Activated T-helper 1 cell treated with anti-CD3 and anti-CD28 coated beads, Interleukin-12 subunit alpha, Interleukin-12 subunit beta, Interleukin-2, Interleukin-4 antibody, amounts not matched to agents 30 ng/mL and 10 ng/mL and 1 ng/mL, durations not matched to agents 14 hours and 24 hours and 36 hours (primary cell): ENCODE data around the gene DGKG. TPM values are rescaled to one million over a fixed set of nuclear protein-coding genes. Genes with fewer than 3 reads are reported as not detected.

Source experiments
- DNase-seq: peaks from one replicate; pipeline ENCODE4 v3.0.0; 2021; ENCODE audit warnings: low spot score
- H3K27ac Mint-ChIP-seq: one replicate; pipeline ENCODE4 v1.8.0; 2021; ENCODE audit warnings: mild to moderate bottlenecking, mixed read lengths
- H3K27me3 Mint-ChIP-seq: one replicate; pipeline ENCODE4 v1.8.0; 2022; ENCODE audit warnings: mild to moderate bottlenecking, moderate library complexity, mixed read lengths; ENCODE audit not compliant: insufficient read depth
- H3K36me3 Mint-ChIP-seq: one replicate; pipeline ENCODE4 v1.8.0; 2021; ENCODE audit warnings: low read depth, mixed read lengths
- H3K4me1 Mint-ChIP-seq: one replicate; pipeline ENCODE4 v1.8.0; 2021; ENCODE audit warnings: low read depth, mixed read lengths
- H3K4me3 Mint-ChIP-seq: one replicate; pipeline ENCODE4 v1.8.0; 2021; ENCODE audit warnings: mild to moderate bottlenecking, moderate library complexity, mixed read lengths
- H3K9me3 Mint-ChIP-seq: one replicate; pipeline ENCODE4 v1.8.0; 2021; ENCODE audit warnings: mixed read lengths
- intact Hi-C: fragments of 100-400 bp; cut with micrococcal nuclease; formaldehyde crosslinking; loops from one replicate; pipeline ENCODE4 v1.15.1; 2024
- total RNA-seq: library from RNA; stranded (reverse); gene quantifications from 2 replicates; pipeline ENCODE4 v1.2.3, GENCODE V29; 2022

Gene DGKG
- total RNA-seq, 1 donor from 2014 or later: 0.26 TPM

DNA sequence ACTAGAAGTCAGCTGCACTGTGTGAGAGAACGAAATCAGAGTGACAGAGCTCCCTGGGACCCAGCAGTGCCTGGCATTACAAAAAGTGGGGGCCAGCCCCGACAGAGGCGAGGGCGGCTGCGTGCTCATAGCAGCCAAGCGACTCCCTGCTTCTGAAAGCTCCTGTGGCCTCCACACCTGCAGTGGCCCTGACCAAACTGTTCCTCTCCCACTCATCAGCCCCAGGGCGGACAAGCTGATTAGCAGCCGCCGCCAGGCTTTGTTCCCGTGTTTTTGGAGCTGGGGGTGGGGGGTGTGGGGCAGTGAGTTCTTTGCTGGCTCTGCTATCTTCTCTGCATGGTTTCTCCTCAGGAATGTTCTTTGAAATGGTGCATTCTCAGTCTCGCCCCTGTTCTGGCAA lies 58.1 kb downstream of the DGKG start:
- H3K27ac Mint-ChIP-seq: no peak overlapping the region
- no peak overlapping the region for H3K4me3 Mint-ChIP-seq
- peaks cover 1% of the 10 kb centered on the region for H3K27me3 Mint-ChIP-seq
- no peaks in the 10 kb centered on the region for H3K9me3 Mint-ChIP-seq
- H3K36me3 Mint-ChIP-seq: no peaks in the 10 kb centered on the region
- no peak for DNase-seq
- intact Hi-C loops: no loop called here
- H3K4me1 Mint-ChIP-seq: no peaks in the 10 kb centered on the region

DNA sequence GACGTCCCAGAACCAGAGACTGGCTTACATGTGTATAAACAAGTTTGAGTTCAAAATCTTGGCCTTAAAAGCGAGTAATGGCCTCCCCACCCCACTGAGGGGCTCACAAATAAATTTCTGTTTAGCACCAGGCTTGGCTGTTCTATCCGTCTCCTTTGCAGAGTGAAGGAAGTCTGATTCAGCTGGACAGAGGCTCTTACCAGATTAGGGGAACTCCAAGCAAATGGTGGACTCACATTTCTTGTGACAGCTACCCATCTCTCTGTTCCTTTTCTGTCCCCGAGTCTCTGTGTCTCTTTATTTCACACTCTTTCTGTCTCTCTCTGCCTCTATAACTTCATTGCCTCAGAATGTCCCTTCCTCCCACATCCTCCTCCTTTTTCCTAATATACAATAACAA lies 62.7 kb downstream of the DGKG start:
- Mint-ChIP-seq H3K4me1 (no peaks in the 10 kb centered on the region), H3K27ac (no peak overlapping the region), H3K36me3 (no peaks in the 10 kb centered on the region), H3K9me3 (no peaks in the 10 kb centered on the region), H3K4me3 (no peak overlapping the region), H3K27me3 (peaks cover 2% of the 10 kb centered on the region)
- intact Hi-C loops: no loop called here
- no peak for DNase-seq

DNA sequence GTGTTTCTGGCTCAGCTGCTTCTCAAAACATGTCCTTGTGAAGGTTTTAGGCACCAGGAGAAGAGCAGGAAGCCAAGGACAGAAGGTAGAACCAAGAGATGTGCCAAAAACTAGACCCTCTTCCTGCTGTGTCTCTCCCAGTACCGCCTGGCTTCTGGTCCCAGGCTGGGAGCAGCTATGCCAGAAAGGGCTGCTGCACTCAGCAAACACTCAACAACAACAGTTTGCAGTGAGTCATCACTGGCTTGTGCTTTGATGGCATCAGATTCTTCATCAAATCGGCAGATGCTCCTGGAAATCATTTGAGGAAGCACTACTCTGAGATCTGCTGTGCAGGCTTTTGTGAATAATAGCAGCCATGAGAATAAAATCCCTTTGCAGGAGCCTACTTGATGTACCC lies 63.2 kb downstream of the DGKG start:
- intact Hi-C loops: no loop called here
- no peak overlapping the region for H3K27ac Mint-ChIP-seq
- H3K4me1 Mint-ChIP-seq: no peaks in the 10 kb centered on the region
- H3K4me3 Mint-ChIP-seq: no peak overlapping the region
- peaks cover 2% of the 10 kb centered on the region for H3K27me3 Mint-ChIP-seq
- no peak for DNase-seq
- no peaks in the 10 kb centered on the region for H3K9me3 Mint-ChIP-seq
- no peaks in the 10 kb centered on the region for H3K36me3 Mint-ChIP-seq

DNA sequence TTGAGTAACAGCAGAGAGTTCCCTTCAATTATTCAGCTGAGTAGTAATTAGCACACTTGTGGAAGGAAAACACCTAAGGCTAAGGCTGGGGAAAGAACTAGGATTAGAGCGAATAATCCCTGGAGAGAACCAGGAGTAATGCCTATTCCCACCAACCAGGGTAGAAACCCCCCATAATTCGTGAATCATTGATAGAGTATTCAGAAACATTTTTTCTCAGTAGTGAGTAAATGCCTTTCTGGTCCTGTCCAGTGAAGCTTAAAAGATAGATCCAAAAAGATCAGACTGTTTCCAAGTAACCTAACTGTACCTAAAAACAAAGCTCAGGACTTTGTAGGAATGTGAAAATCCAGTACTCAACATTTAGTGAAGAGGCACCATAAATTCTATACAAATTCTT lies 71.2 kb downstream of the DGKG start:
- no peaks in the 10 kb centered on the region for H3K4me1 Mint-ChIP-seq
- H3K36me3 Mint-ChIP-seq: no peaks in the 10 kb centered on the region
- H3K9me3 Mint-ChIP-seq: no peaks in the 10 kb centered on the region
- intact Hi-C loops: no loop called here
- H3K27me3 Mint-ChIP-seq: peaks cover 16% of the 10 kb centered on the region
- no peak for DNase-seq
- H3K4me3 Mint-ChIP-seq: no peak overlapping the region
- no peak overlapping the region for H3K27ac Mint-ChIP-seq

GRCh38 chr3:186287711-186288110 lies 74.3 kb downstream of the DGKG start:
- Mint-ChIP-seq H3K36me3 (no peaks in the 10 kb centered on the region), H3K4me3 (no peak overlapping the region), H3K27ac (no peak overlapping the region), H3K27me3 (peaks cover 12% of the 10 kb centered on the region), H3K9me3 (no peaks in the 10 kb centered on the region), H3K4me1 (no peaks in the 10 kb centered on the region)
- no peak for DNase-seq
- intact Hi-C loops: no loop called here

GRCh38 chr3:186286114-186286513 lies 75.9 kb downstream of the DGKG start:
- H3K27ac Mint-ChIP-seq: no peak overlapping the region
- DNase-seq: no peak
- no peaks in the 10 kb centered on the region for H3K36me3 Mint-ChIP-seq
- H3K4me1 Mint-ChIP-seq: no peaks in the 10 kb centered on the region
- peaks cover 12% of the 10 kb centered on the region for H3K27me3 Mint-ChIP-seq
- H3K4me3 Mint-ChIP-seq: no peak overlapping the region
- intact Hi-C loops: no loop called here
- no peaks in the 10 kb centered on the region for H3K9me3 Mint-ChIP-seq

- Mint-ChIP-seq H3K4me3 (no peak overlapping the region), H3K4me1 (no peaks in the 10 kb centered on the region), H3K27ac (no peak overlapping the region), H3K27me3 (peaks cover 4% of the 10 kb centered on the region), H3K36me3 (no peaks in the 10 kb centered on the region), H3K9me3 (no peaks in the 10 kb centered on the region)
- intact Hi-C loops: no loop called here
- no peak for DNase-seq
These were observed 77.4 kb downstream of the DGKG start for GRCh38 chr3:186284661-186285060.

DNA sequence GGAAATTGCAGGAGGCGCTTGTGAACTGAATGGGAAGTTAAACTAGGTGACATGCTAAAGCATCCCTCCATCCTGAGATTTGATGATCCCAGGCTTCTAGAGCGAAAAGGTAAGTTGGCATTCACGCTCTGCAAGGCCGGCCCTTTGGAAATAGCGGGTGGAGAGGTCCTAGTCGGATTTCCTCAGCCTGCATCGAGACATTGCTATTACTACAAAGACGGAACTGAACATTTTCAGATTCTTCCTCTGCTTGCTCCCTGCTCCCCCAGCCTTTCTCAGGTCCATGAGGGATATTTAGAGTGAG lies 77.7 kb downstream of the DGKG start:
- Mint-ChIP-seq H3K27me3 (peaks cover 4% of the 10 kb centered on the region), H3K4me3 (no peak overlapping the region), H3K4me1 (no peaks in the 10 kb centered on the region), H3K36me3 (no peaks in the 10 kb centered on the region), H3K9me3 (no peaks in the 10 kb centered on the region), H3K27ac (no peak overlapping the region)
- DNase-seq: no peak
- intact Hi-C loops: no loop called here

DNA sequence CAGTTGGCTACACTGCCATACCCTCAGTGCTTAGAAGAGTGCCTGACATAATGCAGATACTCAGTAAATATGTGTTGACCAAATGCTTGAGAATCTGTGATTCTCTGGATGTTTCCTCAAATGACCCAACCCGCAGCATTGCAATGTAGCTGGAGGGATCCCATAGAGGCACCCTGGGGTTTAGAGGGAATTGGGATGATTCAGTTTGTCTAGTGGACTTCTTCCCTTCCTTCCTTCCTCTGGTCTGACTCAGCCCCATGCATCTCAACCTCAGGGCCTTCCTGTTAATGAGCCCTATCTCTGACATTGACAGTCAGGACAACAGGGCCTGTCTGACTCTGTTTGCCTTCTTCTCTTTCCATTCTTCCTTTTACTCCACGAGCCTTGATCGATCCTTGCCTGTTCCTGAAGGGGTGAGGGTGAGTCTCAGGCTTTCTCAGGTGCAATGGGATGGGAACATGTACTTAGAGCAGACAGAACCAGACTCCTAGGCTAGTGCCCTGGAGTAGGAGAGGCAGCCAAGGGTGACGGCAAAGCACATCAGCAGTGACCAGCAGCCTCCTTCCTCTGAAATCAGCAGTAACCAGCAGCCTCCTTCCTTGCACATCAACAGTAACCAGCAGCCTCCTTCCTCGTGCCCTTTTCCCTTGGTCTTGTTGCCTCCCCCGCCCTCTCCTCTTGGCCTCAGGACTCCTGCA lies 78.2 kb downstream of the DGKG start:
- H3K27ac Mint-ChIP-seq: no peak overlapping the region
- H3K4me1 Mint-ChIP-seq: no peaks in the 10 kb centered on the region
- peaks cover 4% of the 10 kb centered on the region for H3K27me3 Mint-ChIP-seq
- no peaks in the 10 kb centered on the region for H3K9me3 Mint-ChIP-seq
- no peak overlapping the region for H3K4me3 Mint-ChIP-seq
- intact Hi-C loops: no loop called here
- H3K36me3 Mint-ChIP-seq: no peaks in the 10 kb centered on the region
- DNase-seq: no peak

- Mint-ChIP-seq H3K27ac (no peak overlapping the region), H3K4me1 (no peaks in the 10 kb centered on the region), H3K4me3 (no peak overlapping the region), H3K9me3 (no peaks in the 10 kb centered on the region), H3K36me3 (no peaks in the 10 kb centered on the region), H3K27me3 (peaks cover 4% of the 10 kb centered on the region)
- no peak for DNase-seq
- intact Hi-C loops: no loop called here
These were observed 78.9 kb downstream of the DGKG start for GRCh38 chr3:186283096-186283495.

DNA sequence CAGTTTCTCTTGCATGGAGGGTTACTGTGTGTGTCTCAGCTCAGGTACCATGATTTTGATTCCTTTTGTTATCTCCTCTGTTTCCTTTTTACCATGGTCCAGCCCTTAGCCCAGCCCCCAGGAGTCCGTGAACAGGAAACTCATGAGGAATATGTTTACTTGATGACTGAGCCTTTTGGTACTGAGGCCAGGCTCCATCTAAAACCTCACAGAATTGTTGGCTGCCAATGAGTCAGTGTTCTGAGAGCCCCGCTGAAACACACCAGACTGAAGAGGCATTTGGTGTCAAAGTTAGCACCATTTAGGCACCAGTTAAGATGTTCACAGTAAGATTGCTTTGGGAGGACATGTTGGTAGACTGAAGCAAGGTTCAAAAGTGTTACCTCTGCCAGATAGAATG lies 80.9 kb downstream of the DGKG start:
- DNase-seq: no peak
- intact Hi-C loops: no loop called here
- H3K27ac Mint-ChIP-seq: no peak overlapping the region
- no peaks in the 10 kb centered on the region for H3K36me3 Mint-ChIP-seq
- no peaks in the 10 kb centered on the region for H3K9me3 Mint-ChIP-seq
- H3K27me3 Mint-ChIP-seq: peaks cover 11% of the 10 kb centered on the region
- no peaks in the 10 kb centered on the region for H3K4me1 Mint-ChIP-seq
- H3K4me3 Mint-ChIP-seq: no peak overlapping the region

- intact Hi-C loops: no loop called here
- H3K9me3 Mint-ChIP-seq: no peaks in the 10 kb centered on the region
- no peak overlapping the region for H3K27ac Mint-ChIP-seq
- H3K27me3 Mint-ChIP-seq: peaks cover 11% of the 10 kb centered on the region
- H3K36me3 Mint-ChIP-seq: no peaks in the 10 kb centered on the region
- H3K4me3 Mint-ChIP-seq: no peak overlapping the region
- no peak for DNase-seq
- no peaks in the 10 kb centered on the region for H3K4me1 Mint-ChIP-seq
These were observed 81.3 kb downstream of the DGKG start for GRCh38 chr3:186280737-186281136.

- H3K27me3 Mint-ChIP-seq: peaks cover 12% of the 10 kb centered on the region
- DNase-seq: no peak
These were observed 84.6 kb downstream of the DGKG start for GRCh38 chr3:186277268-186277909.

DNA sequence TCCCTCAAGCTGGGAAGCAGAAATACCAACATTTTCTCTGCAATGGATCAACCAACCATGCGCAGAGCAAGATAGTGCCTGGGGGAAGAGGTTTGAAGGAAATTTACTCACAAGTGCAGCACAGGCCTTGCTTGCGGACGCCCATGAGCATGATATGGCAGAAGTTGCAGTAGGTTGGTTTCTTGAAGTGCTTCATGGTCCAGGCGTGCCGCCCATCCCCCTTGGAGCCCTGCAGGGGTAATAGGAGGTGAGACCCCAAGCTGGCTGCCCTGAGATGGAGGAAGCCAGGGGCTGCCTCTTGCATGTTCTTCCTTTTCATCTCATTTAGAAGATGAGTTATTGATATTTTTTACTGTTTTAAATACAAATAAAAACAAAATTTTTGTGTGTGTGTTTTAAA lies 86.6 kb downstream of the DGKG start:
- H3K36me3 Mint-ChIP-seq: no peaks in the 10 kb centered on the region
- no peaks in the 10 kb centered on the region for H3K9me3 Mint-ChIP-seq
- H3K4me3 Mint-ChIP-seq: no peak overlapping the region
- no peak overlapping the region for H3K27ac Mint-ChIP-seq
- DNase-seq: no peak
- intact Hi-C loops: no loop called here
- H3K27me3 Mint-ChIP-seq: peaks cover 12% of the 10 kb centered on the region
- no peaks in the 10 kb centered on the region for H3K4me1 Mint-ChIP-seq

More at GRCh38 chr3:186277268-186277909, 84.6 kb downstream of the DGKG start:
- Mint-ChIP-seq H3K36me3 (no peaks in the 10 kb centered on the region), H3K4me3 (no peak overlapping the region), H3K4me1 (no peaks in the 10 kb centered on the region), H3K9me3 (no peaks in the 10 kb centered on the region), H3K27ac (no peak overlapping the region)
- intact Hi-C loops: loop anchor here (1.0 kb wide), 1 partner anchor 294 kb away; no protein-coding TSS in a partner anchor
